CD14-positive monocyte (primary cell): Measurements from ENCODE around the gene MRPL41. TPM values are rescaled to one million over a fixed set of nuclear protein-coding genes. Genes with fewer than 3 reads are reported as not detected.

Source experiments
- DNase-seq, 3 donors: peaks; one replicate each; pipeline ENCODE4 v3.0.0-alpha.2; 2011 to 2022
- H2AFZ ChIP-seq: 2 replicates; pipeline ENCODE4 v1.6.0; 2012; ENCODE audit warnings: mild to moderate bottlenecking, low read depth, low read length, inconsistent platforms; ENCODE audit not compliant: insufficient read depth, poor library complexity, severe bottlenecking
- H3K27ac ChIP-seq, 2 donors: 1 replicate in 1 of 2; 2 replicates in 1 of 2; pipeline ENCODE4 v1.5.1; 2012 to 2013; ENCODE audit warnings: low read length in 2 of 2, control low read depth in 1 of 2, inconsistent platforms in 1 of 2, low read depth in 1 of 2, mild to moderate bottlenecking in 1 of 2
- H3K27me3 ChIP-seq, 2 donors: one replicate each; pipeline versions ENCODE4 v1.6.0 to v1.6.1; 2011 to 2013; ENCODE audit warnings: low read length in 2 of 2; ENCODE audit not compliant: control insufficient read depth in 2 of 2, insufficient read depth in 2 of 2
- H3K36me3 ChIP-seq, 2 donors: replicated peaks in 1 of 2; 1 replicate in 1 of 2; 2 replicates in 1 of 2; pipeline versions ENCODE4 v1.5.1 to v1.6.1; 2012 to 2013; ENCODE audit warnings: low read length in 2 of 2, control low read depth in 1 of 2, inconsistent platforms in 1 of 2, mild to moderate bottlenecking in 1 of 2; ENCODE audit not compliant: insufficient read depth in 2 of 2, control insufficient read depth in 1 of 2
- H3K4me1 ChIP-seq, 2 donors: 1 replicate in 1 of 2; 2 replicates in 1 of 2; pipeline versions ENCODE4 v1.5.1 to v1.6.1; 2012 to 2013; ENCODE audit warnings: low read length in 2 of 2, control low read depth in 1 of 2, inconsistent platforms in 1 of 2, mild to moderate bottlenecking in 1 of 2, moderate library complexity in 1 of 2; ENCODE audit not compliant: insufficient read depth in 2 of 2, control insufficient read depth in 1 of 2
- H3K4me2 ChIP-seq: replicated peaks from 2 replicates; pipeline ENCODE3; 2012; ENCODE audit warnings: low read length, moderate library complexity, mild to moderate bottlenecking; ENCODE audit not compliant: poor library complexity, severe bottlenecking; ENCODE audit errors: extremely low read depth
- H3K4me3 ChIP-seq, 3 experiments: fragments of 200-600 bp in 1 of 3; sonication (generic) in 1 of 3; replicated peaks in 1 of 3; 1 replicate in 2 of 3; 2 replicates in 1 of 3; pipeline ENCODE4 v1.5.1; 2011 to 2013; ENCODE audit warnings: low read length in 3 of 3, mild to moderate bottlenecking in 3 of 3, control low read depth in 2 of 3, low read depth in 2 of 3, inconsistent platforms in 1 of 3, moderate library complexity in 1 of 3
- H3K79me2 ChIP-seq: 2 replicates; pipeline ENCODE4 v1.6.0; 2012; ENCODE audit warnings: mild to moderate bottlenecking, control low read depth, inconsistent platforms, low read length, moderate library complexity; ENCODE audit not compliant: insufficient read depth
- H3K9ac ChIP-seq: 2 replicates; pipeline ENCODE4 v1.6.0; 2017; ENCODE audit warnings: low read length, mild to moderate bottlenecking; ENCODE audit not compliant: insufficient read depth, poor library complexity, severe bottlenecking
- H3K9me3 ChIP-seq, 2 donors: replicated peaks in 1 of 2; 1 replicate in 1 of 2; 2 replicates in 1 of 2; pipeline versions ENCODE4 v1.5.1 to v1.6.1; 2012 to 2013; ENCODE audit warnings: low read length in 2 of 2, control low read depth in 1 of 2; ENCODE audit not compliant: control insufficient read depth in 1 of 2, insufficient read depth in 1 of 2
- H4K20me1 ChIP-seq: 2 replicates; pipeline ENCODE4 v1.6.0; 2012; ENCODE audit warnings: mild to moderate bottlenecking, low read length, control low read depth, moderate library complexity; ENCODE audit not compliant: insufficient read depth
- H3K27ac Mint-ChIP-seq, 7 donors: one replicate each; pipeline ENCODE4 v1.8.0; 2020; ENCODE audit warnings: mild to moderate bottlenecking in 7 of 7, mixed read lengths in 7 of 7, moderate library complexity in 6 of 7, inconsistent platforms in 2 of 7
- H3K27me3 Mint-ChIP-seq, 3 donors: one replicate each; pipeline ENCODE4 v1.8.0; 2021 to 2022; ENCODE audit warnings: low read depth in 3 of 3, mild to moderate bottlenecking in 3 of 3, mixed read lengths in 3 of 3, moderate library complexity in 3 of 3, inconsistent platforms in 1 of 3
- H3K36me3 Mint-ChIP-seq, 2 donors: one replicate each; pipeline ENCODE4 v1.8.0; 2020; ENCODE audit warnings: mixed read lengths in 2 of 2, inconsistent platforms in 1 of 2, mild to moderate bottlenecking in 1 of 2
- H3K4me1 Mint-ChIP-seq: one replicate; pipeline ENCODE4 v1.8.0; 2020; ENCODE audit warnings: mild to moderate bottlenecking, mixed read lengths
- H3K4me3 Mint-ChIP-seq, 2 donors: one replicate each; pipeline ENCODE4 v1.8.0; 2020; ENCODE audit warnings: mild to moderate bottlenecking in 2 of 2, mixed read lengths in 2 of 2, moderate library complexity in 1 of 2
- H3K9me3 Mint-ChIP-seq, 7 donors: one replicate each; pipeline ENCODE4 v1.8.0; 2020 to 2022; ENCODE audit warnings: mixed read lengths in 7 of 7, mild to moderate bottlenecking in 6 of 7, moderate library complexity in 6 of 7, inconsistent platforms in 2 of 7
- CTCF ChIP-seq: fragments of 200-600 bp; IDR thresholded peaks from one replicate; pipeline ENCODE4 v1.8.0; 2022; ENCODE audit warnings: antibody characterized with exemption, mild to moderate bottlenecking
- WGBS: methylation state at CpG from one replicate; pipeline ENCODE4 v1.1.5; 2013; ENCODE audit warnings: missing lambda C conversion rate; ENCODE audit not compliant: insufficient coverage; 5-methylcytosine and 5-hydroxymethylcytosine counted together
- intact Hi-C, 2 donors: fragments of 100-400 bp; cut with micrococcal nuclease; formaldehyde crosslinking; loops; one replicate each; pipeline versions ENCODE4 v1.15.0 to v1.15.1; 2023
- polyA plus RNA-seq, 3 donors: library from polyadenylated mRNA; depleted of rRNA in 1 of 3; unstranded in 2 of 3; stranded (reverse) in 1 of 3; fragments of 300-500 nt in 2 of 3; fragments of >200 nt in 1 of 3; fragmentation: Illumina TruSeq in 2 of 3; gene quantifications; 1 replicate in 2 of 3; 2 replicates in 1 of 3; pipeline ENCODE4 v1.2.3, GENCODE V29; 2012 to 2021

The MRPL41 gene
- polyA plus RNA-seq, 3 donors = 17.3 to 49.4 (median 33.2) TPM

GRCh38 chr9:137514691-137515337 is 36.9 kb upstream of the MRPL41 start:
- no peak for TF ChIP-seq CTCF

GRCh38 chr9:137515338-137515724 is 36.3 kb upstream of the MRPL41 start:
- no peak overlapping the region for H3K4me2 ChIP-seq
- TF ChIP-seq CTCF = no peak
- no peak for DNase-seq
- peaks cover 0 to 2% (median 0%) of the 10 kb centered on the region in 7 donors for H3K9me3 Mint-ChIP-seq
- no peaks in the 10 kb centered on the region for H3K27me3 ChIP-seq
- no peaks in the 10 kb centered on the region for H3K4me1 ChIP-seq
- H3K36me3 Mint-ChIP-seq = no peaks in the 10 kb centered on the region
- H2AFZ ChIP-seq = no peak overlapping the region
- H3K36me3 ChIP-seq = no peaks in the 10 kb centered on the region
- no peak overlapping the region for H3K9ac ChIP-seq
- H3K27ac ChIP-seq = no peak overlapping the region
- H3K4me3 ChIP-seq = no peak overlapping the region
- H3K27ac Mint-ChIP-seq = no peak overlapping the region
- whole genome bisulfite sequencing = 96% methylated on average over 16 of the region's 23 CpGs
- H4K20me1 ChIP-seq = no peaks in the 10 kb centered on the region
- no peak overlapping the region for H3K4me3 Mint-ChIP-seq
- peaks cover 0 to 2% (median 0%) of the 10 kb centered on the region in 3 donors for H3K27me3 Mint-ChIP-seq
- H3K79me2 ChIP-seq = no peaks in the 10 kb centered on the region
- intact Hi-C loops = no loop called here
- no peaks in the 10 kb centered on the region for H3K4me1 Mint-ChIP-seq
- H3K9me3 ChIP-seq = no peaks in the 10 kb centered on the region

More at GRCh38 chr9:137514691-137515337, 36.9 kb upstream of the MRPL41 start:
- Histone ChIP-seq H3K4me3 (no peak overlapping the region), H3K36me3 (no peaks in the 10 kb centered on the region), H3K9ac (no peak overlapping the region), H3K27me3 (no peaks in the 10 kb centered on the region), H3K9me3 (no peaks in the 10 kb centered on the region), H3K4me1 (no peaks in the 10 kb centered on the region), H4K20me1 (no peaks in the 10 kb centered on the region), H3K79me2 (no peaks in the 10 kb centered on the region), H3K27ac (no peak overlapping the region), H3K4me2 (no peak overlapping the region), H2AFZ (no peak overlapping the region)
- H3K4me1 Mint-ChIP-seq = no peaks in the 10 kb centered on the region
- intact Hi-C loops = no loop called here
- H3K27me3 Mint-ChIP-seq = peaks cover 0 to 2% (median 0%) of the 10 kb centered on the region in 3 donors
- no peaks in the 10 kb centered on the region for H3K36me3 Mint-ChIP-seq
- 94% methylated on average over 20 of the region's 30 CpGs for WGBS
- peak overlapping the region in 1 of 7 donors; percentile 40 for H3K27ac Mint-ChIP-seq
- H3K9me3 Mint-ChIP-seq = peaks cover 0 to 6% (median 0%) of the 10 kb centered on the region in 7 donors
- no peak for DNase-seq
- no peak overlapping the region for H3K4me3 Mint-ChIP-seq
